ENCODE measurements around the gene ATP6V0D1. TPM values are rescaled to one million over a fixed set of nuclear protein-coding genes. Genes with fewer than 3 reads are reported as not detected.
A peak's percentile ranks its signal among the peaks of the same experiment; 100 is the strongest.

The ATP6V0D1 gene
- polyA plus RNA-seq, 4 donors, result 98.8 to 158 (median 137) TPM

GRCh38 chr16:67396159-67397035, 84.6 kb downstream of the ATP6V0D1 start:
- H3K27me3 ChIP-seq (ENCODE audit: control insufficient read depth in 3 of 3, insufficient read depth in 3 of 3, low read length in 3 of 3), result peaks cover 0 to 19% (median 0%) of the 10 kb centered on the region in 3 donors
- peaks cover 0 to 12% (median 0%) of the 10 kb centered on the region in 3 donors for H3K36me3 ChIP-seq (ENCODE audit: control insufficient read depth in 3 of 3, insufficient read depth in 2 of 3, low read depth in 1 of 3, low read length in 3 of 3)
- peak overlapping the region; percentile 22 to 69 (median 64) for H3K27ac ChIP-seq (ENCODE audit: low read depth in 1 of 3, low read length in 2 of 3)
- no peaks in the 10 kb centered on the region for H3K9me3 ChIP-seq (ENCODE audit: control insufficient read depth in 2 of 2, insufficient read depth in 1 of 2, low read depth in 1 of 2, low read length in 1 of 2)
- DNase-seq (peak; percentile 91 to 96), FAIRE-seq (no peak)
- 16 to 32% (median 26%) methylated on average over 31 of the region's 31 CpGs for WGBS, 3 donors
- H3K4me1 ChIP-seq (ENCODE audit: control insufficient read depth in 3 of 3, insufficient read depth in 2 of 3, low read depth in 1 of 3, low read length in 2 of 3), result peaks cover 0 to 60% (median 19%) of the 10 kb centered on the region in 3 donors
- no peak overlapping the region for H3K4me3 ChIP-seq (ENCODE audit: low read depth in 1 of 3, low read length in 3 of 3)

GRCh38 chr16:67395458-67396158, 85.3 kb downstream of the ATP6V0D1 start:
- Histone ChIP-seq H3K4me3 (ENCODE audit: low read depth in 1 of 3, low read length in 3 of 3) (no peak overlapping the region), H3K9me3 (ENCODE audit: control insufficient read depth in 2 of 2, insufficient read depth in 1 of 2, low read depth in 1 of 2, low read length in 1 of 2) (no peaks in the 10 kb centered on the region), H3K36me3 (ENCODE audit: control insufficient read depth in 3 of 3, insufficient read depth in 2 of 3, low read depth in 1 of 3, low read length in 3 of 3) (peaks cover 0 to 18% (median 0%) of the 10 kb centered on the region in 3 donors), H3K27me3 (ENCODE audit: control insufficient read depth in 3 of 3, insufficient read depth in 3 of 3, low read length in 3 of 3) (peaks cover 0 to 19% (median 0%) of the 10 kb centered on the region in 3 donors), H3K4me1 (ENCODE audit: control insufficient read depth in 3 of 3, insufficient read depth in 2 of 3, low read depth in 1 of 3, low read length in 2 of 3) (peaks cover 0 to 63% (median 21%) of the 10 kb centered on the region in 3 donors), H3K27ac (ENCODE audit: low read depth in 1 of 3, low read length in 2 of 3) (peak overlapping the region in 2 of 3 donors; percentile 64 to 65)
- WGBS, 3 donors, result 48 to 72% (median 58%) methylated on average over 13 of the region's 13 CpGs
- no peak for DNase-seq
- FAIRE-seq, result no peak

- Histone ChIP-seq H3K4me3 (ENCODE audit: low read depth in 1 of 3, low read length in 3 of 3) (no peak overlapping the region), H3K9me3 (ENCODE audit: control insufficient read depth in 2 of 2, insufficient read depth in 1 of 2, low read depth in 1 of 2, low read length in 1 of 2) (no peaks in the 10 kb centered on the region), H3K27me3 (ENCODE audit: control insufficient read depth in 3 of 3, insufficient read depth in 3 of 3, low read length in 3 of 3) (peaks cover 0 to 19% (median 0%) of the 10 kb centered on the region in 3 donors), H3K4me1 (ENCODE audit: control insufficient read depth in 3 of 3, insufficient read depth in 2 of 3, low read depth in 1 of 3, low read length in 2 of 3) (peaks cover 0 to 63% (median 21%) of the 10 kb centered on the region in 3 donors), H3K27ac (ENCODE audit: low read depth in 1 of 3, low read length in 2 of 3) (peak overlapping the region in 1 of 3 donors; percentile 65), H3K36me3 (ENCODE audit: control insufficient read depth in 3 of 3, insufficient read depth in 2 of 3, low read depth in 1 of 3, low read length in 3 of 3) (peaks cover 0 to 22% (median 0%) of the 10 kb centered on the region in 3 donors)
- DNase-seq, result no peak
- no peak for FAIRE-seq
- 72 to 78% (median 74%) methylated on average over 10 of the region's 10 CpGs for WGBS, 3 donors
These were observed 85.9 kb downstream of the ATP6V0D1 start for GRCh38 chr16:67395105-67395457.

- FAIRE-seq (no peak), DNase-seq (peak in 1 of 2 donors; percentile 40)
- Histone ChIP-seq H3K9me3 (ENCODE audit: control insufficient read depth in 2 of 2, insufficient read depth in 1 of 2, low read depth in 1 of 2, low read length in 1 of 2) (no peaks in the 10 kb centered on the region), H3K27me3 (ENCODE audit: control insufficient read depth in 3 of 3, insufficient read depth in 3 of 3, low read length in 3 of 3) (peaks cover 0 to 19% (median 0%) of the 10 kb centered on the region in 3 donors), H3K4me1 (ENCODE audit: control insufficient read depth in 3 of 3, insufficient read depth in 2 of 3, low read depth in 1 of 3, low read length in 2 of 3) (peaks cover 0 to 57% (median 21%) of the 10 kb centered on the region in 3 donors), H3K36me3 (ENCODE audit: control insufficient read depth in 3 of 3, insufficient read depth in 2 of 3, low read depth in 1 of 3, low read length in 3 of 3) (peaks cover 0 to 27% (median 0%) of the 10 kb centered on the region in 3 donors), H3K4me3 (ENCODE audit: low read depth in 1 of 3, low read length in 3 of 3) (no peak overlapping the region), H3K27ac (ENCODE audit: low read depth in 1 of 3, low read length in 2 of 3) (peak overlapping the region in 2 of 3 donors; percentile 56 to 85)
- 41 to 78% (median 56%) methylated on average over 78 to 88 of the region's 88 CpGs for WGBS, 3 donors
These were observed 86.5 kb downstream of the ATP6V0D1 start for GRCh38 chr16:67394155-67395104.

GRCh38 chr16:67393788-67394154, 87.2 kb downstream of the ATP6V0D1 start:
- no peak for DNase-seq
- Histone ChIP-seq H3K27ac (ENCODE audit: low read depth in 1 of 3, low read length in 2 of 3) (peak overlapping the region in 2 of 3 donors; percentile 56 to 85), H3K4me3 (ENCODE audit: low read depth in 1 of 3, low read length in 3 of 3) (peak overlapping the region in 1 of 3 donors; percentile 26), H3K4me1 (ENCODE audit: control insufficient read depth in 3 of 3, insufficient read depth in 2 of 3, low read depth in 1 of 3, low read length in 2 of 3) (peaks cover 0 to 53% (median 21%) of the 10 kb centered on the region in 3 donors), H3K27me3 (ENCODE audit: control insufficient read depth in 3 of 3, insufficient read depth in 3 of 3, low read length in 3 of 3) (peaks cover 0 to 19% (median 0%) of the 10 kb centered on the region in 3 donors), H3K36me3 (ENCODE audit: control insufficient read depth in 3 of 3, insufficient read depth in 2 of 3, low read depth in 1 of 3, low read length in 3 of 3) (peaks cover 0 to 30% (median 0%) of the 10 kb centered on the region in 3 donors), H3K9me3 (ENCODE audit: control insufficient read depth in 2 of 2, insufficient read depth in 1 of 2, low read depth in 1 of 2, low read length in 1 of 2) (no peaks in the 10 kb centered on the region)
- WGBS, 3 donors, result 19 to 40% (median 34%) methylated on average over 13 to 20 of the region's 20 CpGs
- FAIRE-seq, result no peak

- H3K4me1 ChIP-seq (ENCODE audit: control insufficient read depth in 3 of 3, insufficient read depth in 2 of 3, low read depth in 1 of 3, low read length in 2 of 3), result peaks cover 0 to 53% (median 21%) of the 10 kb centered on the region in 3 donors
- peak within 1 kb of the TSS in 1 of 3 donors; percentile 59 for H3K4me3 ChIP-seq (ENCODE audit: low read depth in 1 of 3, low read length in 3 of 3)
- peak within 1 kb of the TSS in 2 of 3 donors; percentile 56 to 85 for H3K27ac ChIP-seq (ENCODE audit: low read depth in 1 of 3, low read length in 2 of 3)
- FAIRE-seq (no peak), DNase-seq (peak; percentile 76 to 94)
- no peaks in the 10 kb centered on the region for H3K9me3 ChIP-seq (ENCODE audit: control insufficient read depth in 2 of 2, insufficient read depth in 1 of 2, low read depth in 1 of 2, low read length in 1 of 2)
- WGBS, 3 donors, result 2 to 4% (median 3%) methylated on average over 49 to 56 of the region's 56 CpGs
- H3K36me3 ChIP-seq (ENCODE audit: control insufficient read depth in 3 of 3, insufficient read depth in 2 of 3, low read depth in 1 of 3, low read length in 3 of 3), result peaks cover 0 to 33% (median 0%) of the 10 kb centered on the region in 3 donors
- peaks cover 0 to 19% (median 0%) of the 10 kb centered on the region in 3 donors for H3K27me3 ChIP-seq (ENCODE audit: control insufficient read depth in 3 of 3, insufficient read depth in 3 of 3, low read length in 3 of 3)
These were observed 87.7 kb downstream of the ATP6V0D1 start, which contains the start of gene TPPP3 for GRCh38 chr16:67393111-67393787. TPPP3 (minus strand) TSS chr16:67393498; CDS start chr16:67391111, 2,387 bp downstream.

- H3K27ac ChIP-seq (ENCODE audit: low read depth in 1 of 3, low read length in 2 of 3), result peak overlapping the region in 2 of 3 donors; percentile 56 to 61
- no peak for DNase-seq
- WGBS, 3 donors, result 75 to 76% (median 76%) methylated on average over 18 of the region's 18 CpGs
These were observed 88.5 kb downstream of the ATP6V0D1 start for GRCh38 chr16:67392301-67393059.

More at GRCh38 chr16:67392301-67393059, 88.5 kb downstream of the ATP6V0D1 start:
- Histone ChIP-seq H3K4me3 (ENCODE audit: low read depth in 1 of 3, low read length in 3 of 3) (peak overlapping the region in 1 of 3 donors; percentile 59), H3K36me3 (ENCODE audit: control insufficient read depth in 3 of 3, insufficient read depth in 2 of 3, low read depth in 1 of 3, low read length in 3 of 3) (peaks cover 0 to 31% (median 0%) of the 10 kb centered on the region in 3 donors), H3K4me1 (ENCODE audit: control insufficient read depth in 3 of 3, insufficient read depth in 2 of 3, low read depth in 1 of 3, low read length in 2 of 3) (peaks cover 0 to 53% (median 21%) of the 10 kb centered on the region in 3 donors), H3K9me3 (ENCODE audit: control insufficient read depth in 2 of 2, insufficient read depth in 1 of 2, low read depth in 1 of 2, low read length in 1 of 2) (no peaks in the 10 kb centered on the region), H3K27me3 (ENCODE audit: control insufficient read depth in 3 of 3, insufficient read depth in 3 of 3, low read length in 3 of 3) (peaks cover 0 to 19% (median 0%) of the 10 kb centered on the region in 3 donors)
- no peak for FAIRE-seq

Measured in small intestine (tissue), 7 donors.